HG03520 (cell line): Measurements from ENCODE around the gene DUT.
"Not testable (repeated sequence)": the region's sequence is repeated elsewhere in the genome, so short reads cannot be mapped to it uniquely, and the experiment has no call there.

Experiments
- ATAC-seq: cut with Tn5 transposase; IDR thresholded peaks from one replicate; pipeline ENCODE4 v1.9.1; 2021; ENCODE audit warnings: mild to moderate bottlenecking, moderate library complexity; ENCODE audit not compliant: unreplicated experiment

DUT gene

DNA sequence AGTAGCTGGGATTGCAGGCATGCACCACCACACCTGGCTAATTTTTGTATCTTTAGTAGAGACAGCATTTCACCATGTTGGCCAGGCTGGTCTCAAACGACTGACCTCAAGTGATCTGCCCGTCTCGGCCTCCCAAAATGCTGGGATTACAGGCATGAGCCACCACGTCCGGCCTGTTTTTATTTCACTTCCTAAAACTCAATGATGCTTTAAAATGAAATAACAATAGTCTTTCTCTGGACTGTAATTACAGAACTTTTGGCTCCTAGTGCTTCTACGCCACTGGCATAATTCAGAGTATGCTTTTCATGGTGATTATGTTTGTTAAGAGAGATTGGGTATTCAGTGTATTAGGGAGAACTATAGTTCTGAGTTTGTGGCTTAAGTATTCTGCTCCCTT is 5.0 kb upstream of the DUT start:
- ATAC-seq, result not testable (repeated sequence)

DNA sequence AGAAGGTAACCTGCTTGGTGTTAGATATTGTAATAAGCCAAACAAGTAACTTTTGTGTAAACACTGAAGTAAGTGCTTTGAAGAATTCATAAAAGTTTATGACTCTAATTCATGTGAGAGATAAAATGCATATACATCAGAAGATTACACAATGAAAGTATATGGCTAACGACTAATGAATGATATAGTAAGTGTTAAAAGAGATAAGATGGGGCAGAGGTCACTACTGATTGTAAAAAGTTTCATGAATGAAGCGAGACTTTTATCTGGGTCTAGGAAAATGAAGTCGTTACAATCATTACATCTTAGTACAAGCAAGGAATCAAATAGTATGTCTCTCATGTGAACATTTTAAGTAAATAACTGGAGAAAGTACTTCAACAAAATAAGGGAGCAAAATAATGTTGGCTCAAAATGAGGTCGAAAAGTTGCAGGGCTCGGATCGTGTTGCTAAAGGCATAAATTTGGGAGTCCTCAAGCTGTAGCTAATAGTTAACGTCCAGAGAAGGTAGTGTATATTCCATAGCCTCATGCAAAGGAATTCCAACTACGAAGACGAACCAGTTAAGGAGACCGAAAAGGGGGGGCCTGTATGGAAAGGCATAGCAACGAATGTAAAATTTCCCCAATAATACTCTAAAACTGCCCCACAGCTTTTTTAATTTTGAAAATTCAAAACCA is 984 bp upstream of the DUT start:
- no peak for ATAC-seq

DNA sequence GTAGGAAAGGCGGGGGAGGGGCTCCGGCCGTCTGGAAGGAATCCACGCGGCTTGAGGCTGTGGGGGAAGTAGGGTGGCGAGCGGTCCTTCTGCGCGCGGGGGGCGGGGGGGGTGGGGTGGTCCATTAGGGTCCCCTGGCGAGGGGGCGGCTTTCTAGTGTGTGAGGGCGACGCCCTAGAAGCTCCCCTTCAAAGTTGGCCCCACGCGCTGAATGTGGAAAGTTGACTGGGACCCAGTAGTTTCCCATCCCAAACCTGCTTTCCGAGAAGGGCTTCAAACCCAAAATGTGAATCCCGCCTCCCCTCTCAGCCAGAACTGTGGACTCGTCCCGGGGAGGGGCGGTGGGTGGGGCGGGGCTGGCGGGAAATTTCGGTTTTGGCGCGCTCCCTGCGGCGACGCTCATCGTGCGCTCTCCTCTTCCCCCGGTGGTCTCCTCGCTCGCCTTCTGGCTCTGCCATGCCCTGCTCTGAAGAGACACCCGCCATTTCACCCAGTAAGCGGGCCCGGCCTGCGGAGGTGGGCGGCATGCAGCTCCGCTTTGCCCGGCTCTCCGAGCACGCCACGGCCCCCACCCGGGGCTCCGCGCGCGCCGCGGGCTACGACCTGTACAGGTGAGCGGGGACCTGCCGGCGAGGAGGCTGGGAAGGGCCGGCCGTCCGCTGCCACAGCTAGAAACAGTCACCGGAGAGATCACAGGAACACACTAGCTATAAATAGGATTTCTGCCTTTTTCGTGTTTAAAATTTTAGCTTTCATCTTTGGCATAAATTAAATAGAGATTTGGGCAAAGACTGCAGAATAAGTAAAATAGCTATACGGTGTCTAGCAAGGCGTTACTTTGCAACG is 790 bp downstream of the DUT start:
- peak; percentile 39 for ATAC-seq

DNA sequence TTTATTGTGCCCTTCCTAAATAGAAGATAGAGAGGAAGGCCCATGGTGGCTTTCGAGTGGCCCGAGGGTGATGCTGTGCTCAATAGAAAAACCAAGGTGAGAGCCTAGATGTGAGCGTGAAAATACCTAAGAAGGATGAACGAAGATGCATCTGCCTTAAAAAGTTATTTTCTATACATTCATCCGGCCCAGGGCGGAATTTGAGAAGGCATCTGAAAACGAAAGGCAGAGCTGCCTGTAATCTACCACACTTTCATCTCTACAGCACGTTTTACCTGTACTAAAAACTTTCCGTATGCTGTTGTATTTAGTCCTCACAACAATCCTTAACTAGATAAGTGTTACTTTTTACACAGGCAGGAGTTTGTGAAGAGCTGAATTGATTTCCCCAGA is 1.4 kb downstream of the DUT start:
- no peak for ATAC-seq

DNA sequence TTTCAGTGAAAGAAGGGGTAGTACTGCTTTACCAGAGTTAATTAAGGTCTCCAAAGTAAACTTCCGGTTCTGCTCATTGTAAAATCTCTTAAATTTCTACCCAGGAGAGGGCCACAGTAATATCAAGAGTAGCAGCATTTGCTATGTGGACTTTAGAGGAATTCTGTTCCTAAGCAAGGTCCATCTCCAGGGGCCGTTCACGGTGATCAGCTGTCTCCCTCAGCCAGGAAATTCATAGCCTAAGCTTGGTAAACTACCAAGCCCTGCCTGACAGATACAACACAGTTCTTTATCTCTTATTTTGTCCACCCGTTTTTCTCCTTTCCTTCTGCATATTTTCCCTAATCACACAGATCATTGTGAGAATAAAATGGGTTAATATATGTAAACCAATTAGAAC is 2.3 kb downstream of the DUT start:
- ATAC-seq, result no peak

DNA sequence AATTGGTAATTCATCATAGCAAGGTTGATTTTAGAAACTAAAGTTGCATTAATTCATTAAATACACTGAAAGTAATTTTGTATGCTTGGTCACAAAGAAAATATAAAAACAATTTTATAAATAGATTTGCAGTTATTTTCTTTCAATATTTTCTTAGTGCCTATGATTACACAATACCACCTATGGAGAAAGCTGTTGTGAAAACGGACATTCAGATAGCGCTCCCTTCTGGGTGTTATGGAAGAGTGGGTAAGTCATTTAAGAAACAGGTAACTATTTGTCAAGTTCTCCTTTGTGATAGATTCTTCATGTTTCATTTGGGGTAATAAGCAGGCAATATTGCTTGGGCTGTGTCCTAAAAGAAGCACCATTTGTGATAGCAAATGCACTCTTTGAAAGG is 3.0 kb downstream of the DUT start:
- no peak for ATAC-seq

DNA sequence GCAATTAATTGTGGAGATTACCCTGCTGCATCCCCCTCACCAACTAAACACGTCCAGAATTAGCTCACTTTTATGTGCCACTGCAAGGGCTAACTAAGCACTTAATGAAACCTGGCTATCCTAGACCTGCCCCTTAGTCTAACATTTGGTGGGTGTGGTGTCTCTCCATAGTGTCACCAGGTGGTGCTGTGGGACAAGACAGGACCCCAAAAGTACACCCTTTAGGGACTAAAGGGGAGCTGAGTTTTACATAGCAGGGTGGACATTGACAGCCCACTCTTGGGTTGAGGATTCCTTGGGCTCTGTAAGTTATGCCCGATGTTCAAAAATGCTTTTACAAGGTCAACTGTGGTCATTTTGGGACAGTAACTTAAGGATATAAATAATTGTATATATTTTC is 5.7 kb downstream of the DUT start:
- no peak for ATAC-seq

DNA sequence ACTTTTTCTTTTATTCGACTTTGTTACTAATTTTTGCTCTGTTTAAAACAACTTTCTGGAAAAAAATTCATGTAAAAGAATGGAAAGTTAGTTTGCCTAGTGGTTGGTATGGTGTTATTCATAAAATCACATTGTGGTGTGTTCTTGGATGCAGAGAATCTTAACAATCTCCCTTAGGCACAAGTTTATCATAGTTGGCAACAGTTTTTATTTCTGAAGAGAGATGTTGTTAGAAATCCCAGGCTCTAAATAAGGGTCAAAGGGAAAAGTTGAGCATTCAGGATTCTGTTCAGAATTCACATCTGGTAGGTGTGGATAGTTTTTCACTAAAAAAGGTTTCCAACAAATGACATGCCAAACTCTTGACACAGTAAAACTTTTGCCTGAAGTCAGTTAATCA is 6.4 kb downstream of the DUT start:
- no peak for ATAC-seq

DNA sequence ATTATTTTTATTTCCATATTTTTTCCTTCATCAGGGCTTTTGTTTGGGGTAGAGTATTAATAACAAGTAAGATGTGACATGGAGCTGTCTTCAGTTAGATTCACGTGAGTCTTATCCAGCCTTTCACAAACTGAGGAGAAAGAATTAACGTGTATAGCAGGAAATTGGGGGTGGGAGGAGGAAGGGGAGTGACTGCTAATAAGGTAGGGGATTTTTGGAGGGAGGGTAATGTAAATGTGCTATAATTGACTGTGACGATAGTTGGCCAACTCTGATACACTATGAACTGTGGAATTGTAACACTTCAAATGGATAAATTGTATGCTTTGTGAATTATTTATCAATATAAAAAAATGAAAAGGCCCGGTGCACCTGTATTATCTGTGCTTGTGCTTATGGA is 8.9 kb downstream of the DUT start:
- ATAC-seq, result no peak

DNA sequence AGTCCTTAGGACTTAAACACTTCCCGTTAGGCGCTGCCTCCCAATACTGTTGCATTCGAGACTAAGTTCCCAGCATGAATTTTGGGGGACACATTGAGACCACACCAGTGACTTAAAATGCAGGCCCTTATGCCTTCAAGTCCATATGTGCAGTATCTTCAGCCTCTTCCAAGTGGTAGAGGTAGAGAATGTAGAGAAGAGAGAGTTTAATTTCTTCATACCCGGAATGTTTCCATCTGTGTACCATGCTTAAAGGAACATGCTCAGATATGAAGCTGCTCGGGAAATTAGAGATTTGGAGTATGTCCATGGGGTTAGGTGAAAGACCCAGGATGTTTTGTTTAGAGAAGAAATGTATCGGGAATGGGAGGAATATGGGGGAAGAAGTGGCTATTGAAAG is 12.6 kb downstream of the DUT start:
- no peak for ATAC-seq

DNA sequence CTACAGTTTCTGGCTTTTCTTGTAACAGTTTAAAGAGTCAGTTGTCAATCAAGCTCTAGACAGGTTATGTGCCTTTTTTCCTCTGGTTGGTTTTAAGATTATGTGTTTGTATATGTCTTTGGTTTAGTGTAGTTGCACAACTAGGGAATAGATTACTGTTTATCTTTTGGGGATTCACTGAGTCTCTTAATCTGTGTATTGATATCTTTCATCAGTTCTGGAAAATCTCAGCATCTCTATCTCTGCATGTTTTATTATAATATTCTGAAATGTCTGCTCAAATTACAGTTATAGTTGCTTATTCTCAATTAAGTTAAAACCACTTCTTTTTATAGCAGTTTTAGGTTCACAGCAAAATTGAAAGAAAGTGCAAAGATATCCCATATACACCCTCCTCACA is 14.3 kb downstream of the DUT start:
- ATAC-seq, result no peak

DNA sequence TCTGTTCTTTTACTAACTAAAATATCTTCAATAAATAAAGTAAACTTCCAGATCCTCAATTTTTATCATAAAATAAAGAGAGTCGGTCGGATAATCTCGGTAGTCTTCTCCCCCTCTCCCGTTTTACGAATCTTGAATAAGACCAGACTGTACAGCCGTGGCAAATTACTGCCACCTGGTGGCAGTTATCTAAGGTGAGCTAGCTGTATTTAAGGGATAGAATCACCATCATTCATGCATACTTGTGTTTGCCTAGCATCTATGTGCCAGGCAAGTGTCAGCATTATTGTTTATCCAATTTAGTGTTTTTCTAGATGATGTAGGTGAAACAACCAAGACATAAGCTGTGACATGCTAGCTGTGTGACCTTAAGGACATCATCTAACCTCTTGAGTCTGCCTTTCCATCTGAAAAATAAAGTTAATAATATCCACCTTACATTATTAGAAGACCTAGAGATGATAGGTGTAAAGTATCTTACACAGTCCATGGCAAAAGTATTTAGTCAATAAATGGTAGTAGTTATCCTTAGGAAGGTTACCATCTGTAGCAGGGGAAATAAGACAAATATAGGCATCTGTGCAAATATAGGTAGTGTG is 21.3 kb downstream of the DUT start:
- peak; percentile 69 for ATAC-seq

DNA sequence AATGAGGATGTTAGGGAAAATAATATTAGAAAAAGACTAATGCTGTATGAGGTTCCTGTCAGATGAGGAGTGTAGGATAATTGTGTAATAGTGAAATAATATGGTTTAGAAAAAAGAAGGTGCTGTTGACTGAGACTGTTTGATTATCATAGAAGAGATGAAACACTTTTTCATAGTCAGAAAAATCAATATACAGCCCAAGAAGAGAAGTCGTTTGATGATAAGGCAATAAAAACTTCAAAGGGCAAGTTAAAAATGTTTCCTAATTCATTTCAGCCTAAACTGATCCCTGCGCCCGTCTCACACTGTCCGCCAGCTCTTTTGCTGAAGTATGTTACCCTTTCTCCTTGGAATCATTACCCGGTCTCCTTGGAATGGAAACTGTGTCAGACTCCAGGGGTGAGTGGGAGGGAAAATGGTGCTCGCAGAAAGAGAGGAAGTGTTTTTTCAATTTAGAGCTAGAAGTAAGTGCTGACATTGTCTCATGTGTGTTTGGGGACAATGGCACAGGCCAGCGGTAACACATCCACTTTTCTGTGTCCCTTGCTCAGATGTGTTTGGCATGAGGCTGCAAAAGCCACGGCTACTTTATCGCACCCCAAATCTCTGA is 23.6 kb downstream of the DUT start:
- no peak for ATAC-seq

DNA sequence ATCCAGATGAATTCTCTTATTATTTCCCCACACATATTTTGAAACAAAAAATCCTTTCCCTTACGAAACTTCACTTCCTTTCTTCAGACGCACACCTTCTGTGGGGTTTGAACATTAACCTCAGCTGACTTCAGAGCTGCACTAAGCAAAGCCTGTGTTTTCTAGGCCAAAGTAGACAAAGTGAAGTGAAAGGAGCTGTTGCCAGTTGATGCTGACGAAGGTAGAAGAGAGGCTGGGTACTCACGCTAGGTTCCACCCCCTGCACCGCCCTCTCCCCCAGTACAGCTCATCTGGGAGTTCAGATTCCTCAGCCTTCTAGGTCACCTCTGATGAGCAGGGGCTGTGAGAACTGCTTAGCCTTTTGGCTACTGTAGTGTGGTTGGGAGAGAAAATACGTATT is 24.1 kb downstream of the DUT start:
- ATAC-seq, result no peak

DNA sequence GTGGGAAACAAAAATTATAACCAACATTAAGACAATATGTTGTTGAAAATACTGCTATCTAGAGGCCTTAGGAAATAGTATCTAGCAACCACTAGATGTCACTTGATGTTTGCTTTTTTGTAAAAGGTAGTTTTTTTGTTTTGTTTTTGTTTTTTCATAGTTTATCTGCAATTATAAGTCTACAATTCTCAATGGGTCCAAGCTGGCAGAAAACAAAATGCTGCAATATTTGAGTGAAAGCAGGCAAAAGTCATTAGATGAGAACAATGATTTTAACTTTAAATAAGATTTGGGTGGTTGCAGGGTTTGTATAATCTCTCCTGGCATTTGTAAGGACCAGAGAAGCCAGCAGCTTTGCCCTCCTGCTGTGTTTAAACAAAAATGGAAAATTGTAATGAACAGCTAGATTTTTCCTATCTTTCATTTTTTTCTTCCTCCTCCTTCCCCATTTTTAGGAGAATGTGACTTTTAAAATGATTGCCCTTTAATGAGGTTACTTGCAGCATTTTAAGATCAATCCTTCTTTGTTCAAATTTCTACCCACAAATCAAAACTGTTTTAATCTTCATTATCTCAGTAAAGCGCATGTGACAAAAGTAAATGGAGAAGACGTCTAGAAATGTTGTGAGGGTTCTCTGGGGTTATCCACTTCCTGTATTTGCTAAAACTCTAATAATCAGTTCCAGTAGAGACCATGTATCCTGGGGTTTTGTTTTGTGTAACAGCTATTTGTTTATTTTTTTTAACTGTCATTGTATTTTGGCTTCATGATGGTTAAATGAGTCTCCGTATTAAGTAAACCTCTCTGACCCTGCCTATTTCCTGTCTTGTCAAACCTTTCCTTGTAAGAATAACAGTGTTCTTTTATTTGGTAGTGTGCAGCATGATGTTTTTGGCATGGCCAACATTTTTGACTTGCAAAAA is 27.3 kb downstream of the DUT start:
- ATAC-seq, result no peak

DNA sequence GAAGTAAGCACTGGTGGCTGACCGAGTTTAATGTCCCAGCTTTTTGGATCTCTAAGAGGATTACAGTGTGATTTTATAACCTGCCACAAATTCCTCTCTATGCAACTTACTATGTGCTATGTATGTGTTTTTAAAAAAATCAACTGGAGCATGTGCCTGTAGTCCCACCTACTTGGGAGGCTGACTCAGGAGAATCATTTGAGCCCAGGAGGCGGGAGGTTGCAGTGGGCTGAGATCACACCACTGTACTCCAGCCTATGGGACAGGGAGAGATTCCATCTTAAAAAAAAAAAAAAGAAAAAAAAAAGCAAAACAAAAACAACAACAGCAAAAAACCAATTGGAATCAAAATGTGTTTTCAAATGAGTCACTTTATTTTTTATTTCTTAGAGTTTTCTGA is 29.6 kb downstream of the DUT start:
- ATAC-seq, result no peak

DNA sequence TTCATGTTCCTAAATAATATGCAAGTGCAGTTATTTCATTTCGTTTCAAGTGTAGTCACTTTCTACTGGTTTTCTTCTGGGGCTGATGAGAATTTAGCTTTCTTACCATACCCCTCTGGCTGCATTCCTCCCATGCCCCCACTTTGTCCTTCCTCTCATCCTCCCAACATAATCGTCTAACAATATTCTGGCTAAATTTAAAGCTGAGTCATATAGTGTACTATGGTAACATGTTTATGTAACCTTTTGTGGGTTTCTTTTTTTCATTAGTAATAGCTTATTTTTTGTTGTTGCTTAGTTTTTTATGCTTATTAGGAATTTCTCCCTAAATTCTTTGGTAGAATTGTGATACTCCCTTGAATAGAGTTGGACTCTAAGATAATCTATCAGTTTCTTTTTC is 30.5 kb downstream of the DUT start:
- no peak for ATAC-seq

DNA sequence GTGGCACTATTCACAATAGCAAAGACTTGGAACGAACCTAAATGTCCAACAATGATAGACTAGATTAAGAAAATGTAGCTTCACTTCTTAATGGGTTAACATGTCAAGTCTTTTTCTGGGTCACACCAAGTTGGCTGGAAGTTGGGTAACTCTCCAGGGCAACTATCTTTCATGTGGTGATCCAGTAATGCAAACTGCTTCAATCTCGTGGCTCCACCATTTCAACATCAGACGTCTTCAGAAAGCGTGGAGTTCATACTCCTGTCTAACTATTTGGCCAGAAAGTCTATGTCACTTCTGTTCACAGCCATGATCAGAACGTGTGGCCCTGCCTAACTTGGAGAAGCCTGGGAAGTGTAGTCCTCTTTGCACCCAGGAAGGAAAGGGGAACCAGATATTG is 32.2 kb downstream of the DUT start:
- ATAC-seq, result no peak

DNA sequence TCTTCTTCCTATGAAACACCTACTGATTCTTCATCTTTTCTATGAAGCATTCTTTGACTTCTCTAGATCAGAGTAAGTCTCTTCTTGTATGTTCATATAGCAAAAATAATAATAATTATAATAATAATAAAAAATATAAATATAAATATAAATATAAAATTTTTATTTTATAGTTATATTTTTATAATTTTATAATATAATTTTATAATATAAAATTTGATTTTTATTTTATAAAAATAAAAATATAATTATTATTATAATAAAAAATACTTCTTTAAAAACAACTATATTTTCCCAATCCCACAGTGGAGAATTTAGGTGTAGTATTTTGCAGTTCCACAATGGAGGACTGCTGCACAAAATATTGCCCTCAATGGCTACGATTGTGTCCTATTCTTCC is 34.3 kb downstream of the DUT start:
- no peak for ATAC-seq

DNA sequence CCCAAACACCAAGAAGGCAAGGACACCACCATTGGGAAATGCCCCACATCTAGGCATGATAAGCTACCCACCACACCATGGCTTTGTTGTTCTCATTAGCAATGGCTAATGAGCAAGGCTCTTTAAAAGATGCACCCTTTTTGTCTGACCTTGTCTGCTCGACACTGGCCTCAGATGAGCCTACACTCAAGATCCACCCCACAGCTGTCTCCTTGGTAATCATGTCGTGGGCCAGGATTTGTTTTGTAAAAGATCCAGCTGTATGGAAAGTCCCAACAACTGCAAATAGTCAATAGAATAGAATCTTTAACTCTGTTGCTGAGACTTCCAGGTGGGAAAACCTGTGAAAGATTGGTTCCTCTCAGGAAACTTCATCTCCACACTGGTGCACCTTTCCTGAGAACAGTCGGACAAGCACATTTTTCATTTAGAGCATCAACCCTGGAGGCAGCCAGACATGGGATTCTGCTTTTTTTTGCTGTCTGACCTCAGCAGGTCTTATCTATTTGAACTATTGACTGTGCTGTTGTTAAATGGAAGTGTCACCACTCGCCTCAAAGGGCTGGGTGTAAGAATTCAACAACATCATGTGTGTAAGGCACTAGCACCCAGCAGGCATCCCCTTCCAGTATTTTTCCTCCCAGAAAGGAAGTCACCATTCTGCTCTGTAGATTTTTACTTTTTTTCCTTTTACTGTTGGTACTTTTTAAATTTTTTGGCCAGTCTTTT is 35.5 kb downstream of the DUT start:
- ATAC-seq, result no peak
